Panc1 (cell line): ENCODE data around the gene GPLD1.

ENCODE experiments used
- CTCF ChIP-seq: fragments of 450-650 bp; IDR thresholded peaks from 2 replicates; pipeline ENCODE4 v1.5.1; 2017; ENCODE audit warnings: mild to moderate bottlenecking
- REST ChIP-seq, 2 experiments: IDR thresholded peaks; 2 replicates each; pipeline ENCODE4 v1.6.1; 2011 to 2012; ENCODE audit warnings: low read depth in 2 of 2, control low read depth in 1 of 2, low read length in 1 of 2, mild to moderate bottlenecking in 1 of 2, moderate library complexity in 1 of 2; ENCODE audit not compliant: insufficient read depth in 1 of 2

GRCh38 chr6:24489470-24489869 is at the start of gene GPLD1:
- TF ChIP-seq CTCF (no peak), REST (IDR thresholded peaks at IDR 0.05; ENCODE audit: insufficient read depth in 1 of 2, low read depth in 2 of 2, low read length in 1 of 2) (no peak)
